HEK293 (cell line): ENCODE measurements around the gene SUGP2.
A peak's percentile ranks its signal among the peaks of the same experiment; 100 is the strongest.

Experiments used
- CTCF ChIA-PET: fragments of 350-600 bp; formaldehyde crosslinking; extraction: SDS; loops from one replicate; lab custom pipeline; 2021; ENCODE audit warnings: antibody characterized with exemption; lab: Yijun Ruan, JAX
- POLR2A ChIA-PET: fragments of 300-600 bp; formaldehyde crosslinking; extraction: SDS; loops from one replicate; lab custom pipeline; 2020; ENCODE audit warnings: antibody characterized with exemption, inconsistent platforms; lab: Yijun Ruan, JAX
- H3K27ac ChIP-seq: fragments of 200-500 bp; sonication (Bioruptor generic); 2 replicates; pipeline ENCODE4 v1.5.1; 2014; ENCODE audit warnings: low read depth, low read length, control low read depth, inconsistent platforms; ENCODE audit errors: extremely low read depth
- H3K36me3 ChIP-seq, 2 experiments: fragments of 200-500 bp in 1 of 2; sonication (Bioruptor generic) in 1 of 2; 1 replicate in 1 of 2; 2 replicates in 1 of 2; pipeline ENCODE4 v1.5.1; 2014 to 2017; ENCODE audit warnings: inconsistent platforms in 2 of 2, low read length in 2 of 2; ENCODE audit not compliant: control insufficient read depth in 2 of 2, insufficient read depth in 1 of 2
- H3K4me1 ChIP-seq: fragments of 200-500 bp; sonication (Bioruptor generic); 2 replicates; pipeline ENCODE4 v1.5.1; 2014; ENCODE audit warnings: mild to moderate bottlenecking, low read length, inconsistent platforms; ENCODE audit not compliant: control insufficient read depth, insufficient read depth
- H3K4me3 ChIP-seq: 2 replicates; pipeline ENCODE4 v1.5.1; 2011; ENCODE audit warnings: low read depth, mild to moderate bottlenecking, control low read depth, low read length, moderate library complexity
- H3K9me3 ChIP-seq: fragments of 200-500 bp; sonication (Bioruptor generic); 2 replicates; pipeline ENCODE4 v1.5.1; 2014; ENCODE audit warnings: low read depth, low read length, inconsistent platforms; ENCODE audit not compliant: control insufficient read depth, insufficient read depth
- GLIS1 ChIP-seq: fragments of 450-650 bp; formaldehyde crosslinking; IDR thresholded peaks from 2 replicates; pipeline ENCODE4 v1.5.1; 2016; ENCODE audit warnings: missing biosample characterization, missing genetic modification characterization
- HOXC10 ChIP-seq: sonication (generic); formaldehyde crosslinking; IDR thresholded peaks from 2 replicates; pipeline ENCODE4 v1.8.1; 2023; ENCODE audit warnings: mild to moderate bottlenecking, missing genetic modification reagents
- KLF16 ChIP-seq: fragments of 450-650 bp; formaldehyde crosslinking; IDR thresholded peaks from 2 replicates; pipeline ENCODE4 v1.5.1; 2017; ENCODE audit warnings: missing biosample characterization, missing genetic modification characterization
- MEIS1 ChIP-seq: sonication (generic); formaldehyde crosslinking; IDR thresholded peaks from 2 replicates; pipeline ENCODE4 v1.8.1; 2022; ENCODE audit warnings: missing genetic modification reagents, mild to moderate bottlenecking, borderline replicate concordance
- SCRT1 ChIP-seq: fragments of 450-650 bp; formaldehyde crosslinking; IDR thresholded peaks from 2 replicates; pipeline ENCODE4 v1.5.1; 2016; ENCODE audit warnings: missing biosample characterization, missing genetic modification characterization, borderline replicate concordance
- SP2 ChIP-seq: fragments of 450-650 bp; formaldehyde crosslinking; IDR thresholded peaks from 2 replicates; pipeline ENCODE4 v1.5.1; 2016; ENCODE audit warnings: missing biosample characterization, missing genetic modification characterization
- SP7 ChIP-seq: fragments of 450-650 bp; formaldehyde crosslinking; IDR thresholded peaks from 2 replicates; pipeline ENCODE4 v1.5.1; 2016; ENCODE audit warnings: missing biosample characterization, missing genetic modification characterization
- ZBTB11 ChIP-seq: fragments of 450-650 bp; formaldehyde crosslinking; conservative IDR thresholded peaks from 2 replicates; pipeline ENCODE4 v1.5.1; 2016; ENCODE audit warnings: low read depth, missing biosample characterization, missing genetic modification characterization
- ZFP41 ChIP-seq: fragments of 450-650 bp; formaldehyde crosslinking; IDR thresholded peaks from 2 replicates; pipeline ENCODE4 v1.5.1; 2016; ENCODE audit warnings: missing biosample characterization, missing genetic modification characterization, borderline replicate concordance
- ZIC2 ChIP-seq: fragments of 450-650 bp; formaldehyde crosslinking; IDR thresholded peaks from 2 replicates; pipeline ENCODE4 v1.5.1; 2016; ENCODE audit warnings: missing biosample characterization, missing genetic modification characterization
- ZNF16 ChIP-seq: fragments of 450-650 bp; formaldehyde crosslinking; IDR thresholded peaks from 2 replicates; pipeline ENCODE4 v1.5.1; 2016; ENCODE audit warnings: low read depth, missing biosample characterization, missing genetic modification characterization
- ZNF2 ChIP-seq: fragments of 450-650 bp; formaldehyde crosslinking; IDR thresholded peaks from 2 replicates; pipeline ENCODE4 v1.5.1; 2016; ENCODE audit warnings: missing biosample characterization, missing genetic modification characterization
- ZNF211 ChIP-seq: fragments of 450-650 bp; formaldehyde crosslinking; IDR thresholded peaks from 2 replicates; pipeline ENCODE4 v1.5.1; 2016; ENCODE audit warnings: low read depth, missing biosample characterization, missing genetic modification characterization
- ZNF280C ChIP-seq: fragments of 450-650 bp; formaldehyde crosslinking; IDR thresholded peaks from 2 replicates; pipeline ENCODE4 v1.5.1; 2016; ENCODE audit warnings: missing biosample characterization, missing genetic modification characterization
- ZNF558 ChIP-seq: fragments of 450-650 bp; formaldehyde crosslinking; IDR thresholded peaks from 2 replicates; pipeline ENCODE4 v1.5.1; 2016; ENCODE audit warnings: missing biosample characterization, missing genetic modification characterization
- ZNF610 ChIP-seq: fragments of 450-650 bp; formaldehyde crosslinking; IDR thresholded peaks from 2 replicates; pipeline ENCODE4 v1.5.1; 2016; ENCODE audit warnings: missing biosample characterization, missing genetic modification characterization, borderline replicate concordance
- ZNF624 ChIP-seq: fragments of 450-650 bp; formaldehyde crosslinking; IDR thresholded peaks from 2 replicates; pipeline ENCODE4 v1.5.1; 2017; ENCODE audit warnings: missing biosample characterization, missing genetic modification characterization
- ZNF701 ChIP-seq: fragments of 450-650 bp; formaldehyde crosslinking; IDR thresholded peaks from 2 replicates; pipeline ENCODE4 v1.5.1; 2016; ENCODE audit warnings: missing biosample characterization, missing genetic modification characterization
- ZNF707 ChIP-seq: fragments of 450-650 bp; formaldehyde crosslinking; IDR thresholded peaks from 2 replicates; pipeline ENCODE4 v1.5.1; 2016; ENCODE audit warnings: missing biosample characterization, missing genetic modification characterization
- TF ChIP-seq, protein P1 (sequence below): fragments of 450-650 bp; formaldehyde crosslinking; IDR thresholded peaks from 2 replicates; pipeline ENCODE4 v1.5.1; 2016; ENCODE audit warnings: missing biosample characterization, missing genetic modification characterization
- TF ChIP-seq, protein P2 (sequence below): IDR thresholded peaks from 2 replicates; pipeline ENCODE4 v1.6.1; 2011; ENCODE audit warnings: mild to moderate bottlenecking, low read depth, low read length, borderline replicate concordance

SUGP2 gene

DNA sequence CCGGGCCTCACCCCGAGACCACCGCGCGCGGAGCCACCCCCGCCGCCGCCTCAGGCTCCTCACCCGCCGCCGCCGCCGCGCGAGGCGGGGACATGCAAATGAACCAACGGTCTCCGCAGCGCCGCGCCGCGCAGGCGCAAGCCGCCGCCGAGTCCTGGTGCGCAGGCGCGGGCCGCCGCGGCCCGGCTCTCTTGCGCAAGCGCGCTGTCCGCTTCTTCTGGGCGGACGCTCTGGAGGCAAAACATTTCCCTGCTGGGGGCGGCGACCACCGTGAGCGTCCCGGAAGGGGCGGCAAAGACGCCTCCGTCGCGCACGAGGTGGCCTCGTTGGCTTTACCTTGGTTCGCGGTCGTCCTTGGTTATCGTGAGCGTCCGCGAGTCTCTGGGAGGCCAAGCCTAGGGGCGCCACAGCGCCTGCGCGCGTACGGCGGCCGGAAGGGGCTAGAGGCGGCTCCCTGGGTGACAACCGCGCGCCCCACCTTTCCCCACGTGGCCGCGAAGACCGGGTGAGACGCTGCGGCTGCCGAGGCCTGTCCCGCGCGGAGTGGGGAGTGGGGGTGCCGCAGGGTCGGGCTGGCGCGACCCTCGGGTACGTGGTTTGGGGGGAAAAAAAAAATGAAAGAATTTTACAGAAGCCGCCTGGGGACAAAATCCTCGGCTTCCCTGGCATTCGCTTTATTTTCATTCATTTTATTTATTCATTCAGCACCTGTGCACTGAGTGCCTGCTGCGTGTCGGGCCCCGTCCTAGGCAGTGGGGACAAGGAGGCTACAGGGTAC, at the start of gene SUGP2, which contains the start of gene ARMC6 (continued):
- TF ChIP-seq, protein P1, sequence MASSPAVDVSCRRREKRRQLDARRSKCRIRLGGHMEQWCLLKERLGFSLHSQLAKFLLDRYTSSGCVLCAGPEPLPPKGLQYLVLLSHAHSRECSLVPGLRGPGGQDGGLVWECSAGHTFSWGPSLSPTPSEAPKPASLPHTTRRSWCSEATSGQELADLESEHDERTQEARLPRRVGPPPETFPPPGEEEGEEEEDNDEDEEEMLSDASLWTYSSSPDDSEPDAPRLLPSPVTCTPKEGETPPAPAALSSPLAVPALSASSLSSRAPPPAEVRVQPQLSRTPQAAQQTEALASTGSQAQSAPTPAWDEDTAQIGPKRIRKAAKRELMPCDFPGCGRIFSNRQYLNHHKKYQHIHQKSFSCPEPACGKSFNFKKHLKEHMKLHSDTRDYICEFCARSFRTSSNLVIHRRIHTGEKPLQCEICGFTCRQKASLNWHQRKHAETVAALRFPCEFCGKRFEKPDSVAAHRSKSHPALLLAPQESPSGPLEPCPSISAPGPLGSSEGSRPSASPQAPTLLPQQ, result 0 out of 2 replicates have a peak, but pooled peaks have one; percentile 55
- TF ChIP-seq HOXC10 (CRISPR knock-in tag), result no peak
- peak; percentile 45; the same call in 1 of the 2 replicates for TF ChIP-seq ZBTB11 (tag by site-specific recombination)
- peak; percentile 57; the same call in 1 of the 2 replicates for TF ChIP-seq ZNF610
- TF ChIP-seq ZIC2 (tag by site-specific recombination), result peak; percentile 40; the same call in 1 of the 2 replicates
- no peak for TF ChIP-seq ZNF701 (tag by site-specific recombination)
- peak; percentile 87 for TF ChIP-seq GLIS1 (tag by site-specific recombination)
- peak; percentile 38; the same call in 1 of the 2 replicates for TF ChIP-seq SP7 (tag by site-specific recombination)
- TF ChIP-seq ZFP41 (tag by site-specific recombination), result no peak
- TF ChIP-seq SP2 (tag by site-specific recombination), result peak; percentile 87

DNA sequence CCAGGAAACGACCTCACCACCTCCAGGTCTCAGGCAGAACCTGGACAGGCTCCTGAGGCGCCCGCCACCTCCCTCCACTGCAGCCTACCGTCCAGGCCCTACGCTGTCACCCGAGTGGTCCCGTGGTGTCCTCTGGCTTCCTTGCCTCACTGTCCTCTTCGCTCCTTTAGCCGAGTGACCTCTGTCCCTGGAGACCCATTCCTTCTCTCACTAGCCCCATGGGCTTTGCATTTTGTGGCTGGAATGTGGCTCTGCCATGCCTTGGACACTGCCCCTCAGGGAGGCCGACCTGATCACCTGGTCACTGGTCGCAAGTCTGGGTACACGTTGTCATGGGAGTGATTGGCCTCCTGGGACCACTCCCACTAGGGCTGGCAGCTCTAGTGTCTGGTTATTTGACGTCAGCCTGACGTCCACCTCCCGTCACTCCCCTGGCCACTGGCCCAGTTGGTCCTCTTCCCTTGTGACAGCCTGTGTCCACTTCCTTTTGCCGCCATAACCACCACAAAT, 48.4 kb upstream of the SUGP2 start:
- no peak overlapping the region for H3K27ac ChIP-seq
- H3K4me3 ChIP-seq, result no peak overlapping the region
- H3K36me3 ChIP-seq, result no peaks in the 10 kb centered on the region
- CTCF ChIA-PET, result interaction anchor here (0.6 kb wide), 1 partner anchor 88 kb away, joined by 3 read pairs; the partner anchor contains the start of gene MEF2B
- POLR2A ChIA-PET, result no interaction called here
- no peaks in the 10 kb centered on the region for H3K4me1 ChIP-seq
- no peaks in the 10 kb centered on the region for H3K9me3 ChIP-seq
- TF ChIP-seq, protein P2, sequence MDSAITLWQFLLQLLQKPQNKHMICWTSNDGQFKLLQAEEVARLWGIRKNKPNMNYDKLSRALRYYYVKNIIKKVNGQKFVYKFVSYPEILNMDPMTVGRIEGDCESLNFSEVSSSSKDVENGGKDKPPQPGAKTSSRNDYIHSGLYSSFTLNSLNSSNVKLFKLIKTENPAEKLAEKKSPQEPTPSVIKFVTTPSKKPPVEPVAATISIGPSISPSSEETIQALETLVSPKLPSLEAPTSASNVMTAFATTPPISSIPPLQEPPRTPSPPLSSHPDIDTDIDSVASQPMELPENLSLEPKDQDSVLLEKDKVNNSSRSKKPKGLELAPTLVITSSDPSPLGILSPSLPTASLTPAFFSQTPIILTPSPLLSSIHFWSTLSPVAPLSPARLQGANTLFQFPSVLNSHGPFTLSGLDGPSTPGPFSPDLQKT, result no peak
- no peak for TF ChIP-seq ZNF558 (tag by site-specific recombination)
- no peak for TF ChIP-seq ZNF16 (tag by site-specific recombination)
- TF ChIP-seq ZNF280C (tag by site-specific recombination), result no peak
- TF ChIP-seq ZNF624 (tag by site-specific recombination), result no peak
- no peak for TF ChIP-seq SCRT1 (tag by site-specific recombination)
- no peak for TF ChIP-seq ZNF2 (tag by site-specific recombination)
- no peak for TF ChIP-seq KLF16 (tag by site-specific recombination)
- TF ChIP-seq ZNF707, result no peak
- TF ChIP-seq ZNF211 (tag by site-specific recombination), result no peak
- TF ChIP-seq MEIS1 (CRISPR knock-in tag), result no peak
